Upper lobe of left lung (tissue), 6 donors: ENCODE results near the gene FA2H. TPM values are rescaled to one million over a fixed set of nuclear protein-coding genes. Genes with fewer than 3 reads are reported as not detected.

Source experiments
- ATAC-seq, 2 donors: fragments of 200-7000 bp; cut with Tn5 transposase; one replicate each; pipeline ENCODE4 v1.9.1; 2022; ENCODE audit warnings: mild to moderate bottlenecking in 2 of 2, moderate library complexity in 2 of 2; ENCODE audit not compliant: low FRiP score in 2 of 2
- DNase-seq, 2 donors: peaks; one replicate each; pipeline ENCODE4 v3.0.0-alpha.2; 2019 to 2020
- H3K27ac ChIP-seq, 4 donors: fragments of 200-600 bp; sonication (generic); one replicate each; pipeline ENCODE4 v1.5.1; 2016 to 2019
- H3K27me3 ChIP-seq, 4 donors: fragments of 200-600 bp; sonication (generic); one replicate each; pipeline ENCODE4 v1.5.1; 2017 to 2019
- H3K36me3 ChIP-seq, 4 donors: fragments of 200-600 bp; sonication (generic); one replicate each; pipeline ENCODE4 v1.5.1; 2016 to 2019
- H3K4me1 ChIP-seq, 4 donors: fragments of 200-600 bp; sonication (generic); one replicate each; pipeline ENCODE4 v1.5.1; 2018 to 2019
- H3K4me3 ChIP-seq, 4 donors: fragments of 200-600 bp; sonication (generic); one replicate each; pipeline ENCODE4 v1.5.1; 2017 to 2019; ENCODE audit warnings: mild to moderate bottlenecking in 2 of 4, moderate library complexity in 1 of 4
- H3K9me3 ChIP-seq, 4 donors: fragments of 200-600 bp; sonication (generic); one replicate each; pipeline ENCODE4 v1.5.1; 2018 to 2019
- CTCF ChIP-seq, 6 experiments: fragments of 450-650 bp in 4 of 6; fragments of 200-600 bp in 2 of 6; sonication (generic) in 2 of 6; IDR thresholded peaks; one replicate each; pipeline ENCODE4 v1.5.1; 2016 to 2019; ENCODE audit warnings: antibody characterized with exemption in 6 of 6
- EP300 ChIP-seq, 4 donors: sonication (generic); formaldehyde crosslinking; IDR thresholded peaks; one replicate each; pipeline ENCODE4 v1.5.1; 2017; ENCODE audit warnings: antibody characterized with exemption in 4 of 4, control low read depth in 2 of 4
- POLR2A ChIP-seq, 4 donors: fragments of 450-650 bp; IDR thresholded peaks; one replicate each; pipeline ENCODE4 v1.5.1; 2016 to 2017; ENCODE audit warnings: antibody characterized with exemption in 4 of 4, mild to moderate bottlenecking in 2 of 4
- POLR2AphosphoS5 ChIP-seq, 2 donors: sonication (generic); formaldehyde crosslinking; IDR thresholded peaks; one replicate each; pipeline ENCODE4 v1.5.1; 2017; ENCODE audit warnings: antibody characterized with exemption in 2 of 2
- WGBS, 2 donors: methylation state at CpG; one replicate each; pipeline ENCODE4 v1.1.5; 2017 to 2018; 5-methylcytosine and 5-hydroxymethylcytosine counted together
- total RNA-seq, 6 donors: library from RNA; depleted of rRNA in 4 of 6; stranded (reverse); fragments of >200 nt in 4 of 6; gene quantifications; one replicate each; pipeline versions ENCODE4 v1.1.0 to v1.2.1, GENCODE V29; 2016 to 2021
- donor health status: DM: no; HTN: no; CAD: no; lungs with moderate emphysema.
- donor health status: DM: no; HTN: yes; CAD: no; lungs with severe emphysema.

Gene FA2H
- total RNA-seq, 6 donors from 2014 or later = 1.4 to 6.8 (median 2.3) TPM

GRCh38 chr16:74758801-74759200 lies 15.8 kb downstream of the FA2H start:
- Histone ChIP-seq H3K36me3 (no peaks in the 10 kb centered on the region), H3K27me3 (no peaks in the 10 kb centered on the region), H3K9me3 (no peaks in the 10 kb centered on the region), H3K4me1 (no peaks in the 10 kb centered on the region), H3K27ac (no peak overlapping the region), H3K4me3 (no peak overlapping the region)
- ATAC-seq (no peak), DNase-seq (no peak)
- 93 to 99% methylated on average over 4 of the region's 4 CpGs for WGBS, 2 donors
- no peak for TF ChIP-seq POLR2AphosphoS5 (IDR thresholded peaks at IDR 0.05)
- TF ChIP-seq CTCF (IDR thresholded peaks at IDR 0.05) = no peak
- no peak for TF ChIP-seq POLR2A (IDR thresholded peaks at IDR 0.05)
- TF ChIP-seq EP300 (IDR thresholded peaks at IDR 0.05) = no peak

- no peaks in the 10 kb centered on the region for H3K27me3 ChIP-seq
- DNase-seq = no peak
- WGBS, 2 donors = 68 to 76% methylated on average over 4 of the region's 4 CpGs
- TF ChIP-seq POLR2A (IDR thresholded peaks at IDR 0.05) (no peak), POLR2AphosphoS5 (IDR thresholded peaks at IDR 0.05) (no peak), EP300 (IDR thresholded peaks at IDR 0.05) (no peak), CTCF (IDR thresholded peaks at IDR 0.05) (no peak)
- H3K27ac ChIP-seq = no peak overlapping the region
- H3K36me3 ChIP-seq = no peaks in the 10 kb centered on the region
- H3K4me1 ChIP-seq = no peaks in the 10 kb centered on the region
- no peak overlapping the region for H3K4me3 ChIP-seq
- ATAC-seq = no peak
- H3K9me3 ChIP-seq = no peaks in the 10 kb centered on the region
These were observed 17.3 kb downstream of the FA2H start for GRCh38 chr16:74757349-74757748.

GRCh38 chr16:74756203-74756602 lies 18.4 kb downstream of the FA2H start:
- H3K4me1 ChIP-seq = no peaks in the 10 kb centered on the region
- H3K9me3 ChIP-seq = no peaks in the 10 kb centered on the region
- no peak overlapping the region for H3K27ac ChIP-seq
- no peak for ATAC-seq
- no peaks in the 10 kb centered on the region for H3K27me3 ChIP-seq
- no peak overlapping the region for H3K4me3 ChIP-seq
- WGBS, 2 donors = 60 to 84% methylated on average over 6 of the region's 6 CpGs
- no peak for DNase-seq
- TF ChIP-seq POLR2AphosphoS5 (IDR thresholded peaks at IDR 0.05) (no peak), CTCF (IDR thresholded peaks at IDR 0.05) (no peak), POLR2A (IDR thresholded peaks at IDR 0.05) (no peak), EP300 (IDR thresholded peaks at IDR 0.05) (no peak)
- H3K36me3 ChIP-seq = no peaks in the 10 kb centered on the region

- Histone ChIP-seq H3K27ac (no peak overlapping the region), H3K27me3 (no peaks in the 10 kb centered on the region), H3K4me1 (no peaks in the 10 kb centered on the region), H3K9me3 (no peaks in the 10 kb centered on the region), H3K36me3 (no peaks in the 10 kb centered on the region), H3K4me3 (no peak overlapping the region)
- 86 to 97% methylated on average over 8 to 12 of the region's 12 CpGs for WGBS, 2 donors
- no peak for ATAC-seq
- DNase-seq = no peak
- TF ChIP-seq EP300 (IDR thresholded peaks at IDR 0.05) (no peak), POLR2A (IDR thresholded peaks at IDR 0.05) (no peak), CTCF (IDR thresholded peaks at IDR 0.05) (no peak), POLR2AphosphoS5 (IDR thresholded peaks at IDR 0.05) (no peak)
These were observed 21.4 kb downstream of the FA2H start for GRCh38 chr16:74753180-74753579.

GRCh38 chr16:74752756-74753155 lies 21.9 kb downstream of the FA2H start:
- no peak for TF ChIP-seq CTCF (IDR thresholded peaks at IDR 0.05)
- no peak for TF ChIP-seq EP300 (IDR thresholded peaks at IDR 0.05)
- no peak for TF ChIP-seq POLR2AphosphoS5 (IDR thresholded peaks at IDR 0.05)
- no peak for TF ChIP-seq POLR2A (IDR thresholded peaks at IDR 0.05)
- Histone ChIP-seq H3K4me1 (no peaks in the 10 kb centered on the region), H3K36me3 (no peaks in the 10 kb centered on the region), H3K27ac (no peak overlapping the region), H3K4me3 (no peak overlapping the region), H3K9me3 (no peaks in the 10 kb centered on the region), H3K27me3 (no peaks in the 10 kb centered on the region)
- DNase-seq (no peak), ATAC-seq (no peak)
- 83 to 92% methylated on average over 4 to 5 of the region's 5 CpGs for WGBS, 2 donors
